LoVo (cell line): ENCODE measurements around the gene NPAS2.

ENCODE experiments used
- DNase-seq: peaks from one replicate; pipeline ENCODE4 v3.0.0-alpha.2; 2016; ENCODE audit warnings: low spot score

The NPAS2 gene

DNA sequence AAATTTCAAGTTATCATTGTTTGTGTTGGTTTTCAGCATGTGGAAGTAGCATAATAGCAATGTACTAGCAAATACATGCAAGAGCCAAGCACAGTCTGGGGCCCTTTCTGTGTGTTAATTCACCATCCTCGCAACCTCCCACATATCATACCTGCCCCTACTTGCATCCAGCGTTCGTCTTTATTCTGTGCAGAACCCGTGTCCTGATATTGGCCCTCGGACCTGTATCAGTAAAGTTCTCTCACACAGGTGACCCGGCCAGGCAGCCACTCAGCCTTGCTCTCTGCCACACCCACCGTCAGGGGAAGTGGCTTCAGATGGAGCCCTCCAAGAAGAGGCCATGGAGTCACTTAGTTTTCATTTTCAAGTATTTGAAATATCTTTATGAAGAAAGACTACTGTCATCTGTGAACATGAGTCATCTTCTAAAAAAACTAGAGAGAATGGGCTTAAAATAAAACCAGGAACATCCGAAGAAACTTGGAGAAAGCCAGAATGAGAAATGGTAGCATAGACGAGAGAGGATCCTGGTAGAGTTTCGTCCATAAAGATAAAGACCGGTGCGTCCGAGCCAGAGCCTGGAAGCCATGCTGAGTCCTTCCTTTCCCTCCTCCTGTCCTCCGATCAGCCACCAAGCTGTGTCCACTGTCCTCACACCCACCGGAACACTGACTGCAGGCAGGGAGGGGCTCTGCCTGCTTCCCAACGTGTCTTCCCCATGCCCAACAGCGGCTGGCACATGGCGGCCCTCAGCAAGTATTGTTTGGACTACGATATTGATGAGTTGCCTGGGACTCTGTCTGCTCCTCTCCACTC lies 124.9 kb downstream of the NPAS2 start:
- DNase-seq = no peak

DNA sequence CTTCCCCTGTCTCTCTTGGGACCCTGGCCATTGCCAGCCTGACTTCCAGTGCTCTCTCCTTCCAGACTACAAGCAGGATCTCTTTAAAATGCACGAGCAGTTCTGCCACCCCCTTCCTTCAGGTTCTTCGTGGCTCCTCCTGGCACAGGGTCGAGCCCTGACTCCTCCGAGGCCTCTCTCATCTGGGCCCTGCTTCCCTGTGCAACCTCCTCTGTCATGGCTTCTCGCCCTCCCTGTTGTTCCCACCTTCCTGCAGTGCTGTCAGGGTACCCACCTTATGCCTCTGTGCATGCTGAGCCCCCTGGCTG lies 125.4 kb downstream of the NPAS2 start:
- no peak for DNase-seq

- no peak for DNase-seq
These were observed 126.1 kb downstream of the NPAS2 start for GRCh38 chr2:100945930-100946607.

DNA sequence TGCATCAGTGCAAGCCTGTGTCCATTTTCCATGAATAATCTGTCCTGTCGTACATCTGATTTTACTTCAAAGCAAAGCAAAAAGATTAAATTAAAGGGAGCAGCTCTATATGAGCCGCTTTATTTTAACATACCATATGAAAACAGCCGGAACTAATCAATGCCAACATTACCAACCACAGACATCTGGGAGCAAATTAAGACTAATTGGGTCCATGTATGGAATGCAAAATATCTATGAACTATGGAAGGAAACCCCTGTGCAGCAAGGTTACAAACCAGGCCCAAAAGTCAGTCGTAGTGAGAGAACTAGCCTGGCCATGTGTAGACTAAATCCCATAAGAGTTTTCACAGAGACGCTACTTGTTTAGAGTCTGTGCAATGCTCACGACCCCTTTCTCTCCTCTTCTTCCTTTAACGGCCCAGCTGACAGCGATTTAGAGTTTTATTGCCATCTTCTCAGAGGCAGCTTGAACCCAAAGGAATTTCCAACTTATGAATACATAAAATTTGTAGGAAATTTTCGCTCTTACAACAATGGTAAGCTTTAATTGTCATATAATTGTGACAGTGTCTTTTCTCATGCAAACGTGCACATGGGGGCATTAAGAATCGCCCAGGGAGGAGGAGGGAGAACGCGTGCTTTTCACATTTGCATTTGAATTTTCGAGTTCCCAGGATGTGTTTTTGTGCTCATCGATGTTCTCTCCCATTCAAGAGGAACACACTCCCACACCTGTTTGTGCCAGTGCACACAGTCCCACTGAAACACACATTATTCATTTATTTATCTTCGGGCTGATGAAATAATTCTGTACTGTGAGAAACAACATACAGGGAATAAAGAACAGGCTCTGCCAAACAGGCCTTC lies 129.2 kb downstream of the NPAS2 start:
- no peak for DNase-seq

GRCh38 chr2:100952512-100952911 lies 132.6 kb downstream of the NPAS2 start:
- no peak for DNase-seq

- no peak for DNase-seq
These were observed 133.6 kb downstream of the NPAS2 start for GRCh38 chr2:100953406-100954043.

DNA sequence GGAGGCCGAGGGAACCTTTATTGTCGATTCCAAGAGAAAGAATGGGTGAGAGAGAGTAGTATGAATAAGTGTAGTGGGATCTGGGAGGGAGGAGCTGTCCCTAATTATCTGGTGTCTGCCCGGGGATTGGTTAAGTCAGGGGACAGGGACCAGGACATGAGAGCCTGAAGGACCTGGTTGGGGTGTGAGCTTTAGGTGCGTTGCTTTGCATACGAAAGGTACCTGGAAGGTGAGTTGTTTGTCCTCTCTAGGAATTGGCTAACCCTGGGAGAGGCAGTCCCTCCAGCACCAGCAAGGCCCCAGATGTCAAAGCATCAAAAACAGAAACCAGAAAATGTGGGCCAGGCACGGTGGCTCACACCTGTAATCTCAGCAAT lies 134.1 kb downstream of the NPAS2 start:
- DNase-seq = no peak

- no peak for DNase-seq
These were observed 135.3 kb downstream of the NPAS2 start for GRCh38 chr2:100955226-100955625.

DNA sequence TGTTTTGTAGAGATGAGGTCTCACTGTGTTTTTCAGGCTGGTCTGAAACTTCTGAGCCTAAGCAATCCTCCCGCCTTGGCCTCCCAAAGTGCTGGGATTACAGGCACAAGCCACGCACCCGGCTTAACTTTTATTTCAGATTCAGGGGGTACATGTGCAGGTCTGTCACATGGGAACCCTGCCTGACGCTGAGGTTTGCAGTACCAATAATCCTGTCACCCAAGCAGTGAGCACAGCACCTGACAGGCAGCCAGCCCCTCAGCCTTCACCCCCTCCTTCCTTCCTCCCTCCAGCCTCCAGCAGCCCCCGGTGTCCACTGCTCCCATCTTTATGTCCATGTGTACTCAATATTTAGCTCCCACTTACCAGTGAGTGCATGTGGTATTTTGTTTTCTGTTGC lies 136.1 kb downstream of the NPAS2 start:
- no peak for DNase-seq

DNA sequence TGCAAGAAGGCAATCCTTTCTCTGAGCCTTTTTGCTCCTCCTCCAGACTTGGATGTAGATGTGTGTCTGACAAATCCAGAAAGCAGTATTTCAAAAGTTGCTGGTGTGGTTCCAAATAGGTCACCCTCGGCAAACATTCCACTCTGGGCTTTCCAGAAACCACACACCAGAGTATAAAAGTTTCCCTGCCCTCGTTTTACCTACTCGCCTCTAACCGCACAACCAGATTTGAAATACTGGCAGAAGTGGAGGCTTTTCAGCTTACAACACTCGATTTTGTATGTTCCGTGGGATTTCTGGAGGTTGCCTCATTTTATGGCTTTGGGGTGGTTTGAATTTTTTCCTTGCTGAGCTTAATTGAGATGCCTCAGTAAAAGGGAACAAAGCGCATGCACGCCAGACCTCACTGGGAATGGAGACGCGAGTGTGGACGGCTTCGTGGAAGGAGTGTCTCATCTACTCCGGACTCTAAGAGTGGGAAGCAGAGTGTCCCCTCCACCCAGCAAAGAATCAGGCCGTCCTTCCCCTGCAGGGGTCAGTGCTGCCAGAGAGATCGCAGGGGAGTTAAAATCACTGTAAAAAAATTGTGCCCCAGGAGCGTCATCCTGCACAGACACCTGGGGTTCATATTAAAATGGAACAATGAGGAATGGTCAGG lies 138.2 kb downstream of the NPAS2 start:
- DNase-seq = peak; percentile 4

DNA sequence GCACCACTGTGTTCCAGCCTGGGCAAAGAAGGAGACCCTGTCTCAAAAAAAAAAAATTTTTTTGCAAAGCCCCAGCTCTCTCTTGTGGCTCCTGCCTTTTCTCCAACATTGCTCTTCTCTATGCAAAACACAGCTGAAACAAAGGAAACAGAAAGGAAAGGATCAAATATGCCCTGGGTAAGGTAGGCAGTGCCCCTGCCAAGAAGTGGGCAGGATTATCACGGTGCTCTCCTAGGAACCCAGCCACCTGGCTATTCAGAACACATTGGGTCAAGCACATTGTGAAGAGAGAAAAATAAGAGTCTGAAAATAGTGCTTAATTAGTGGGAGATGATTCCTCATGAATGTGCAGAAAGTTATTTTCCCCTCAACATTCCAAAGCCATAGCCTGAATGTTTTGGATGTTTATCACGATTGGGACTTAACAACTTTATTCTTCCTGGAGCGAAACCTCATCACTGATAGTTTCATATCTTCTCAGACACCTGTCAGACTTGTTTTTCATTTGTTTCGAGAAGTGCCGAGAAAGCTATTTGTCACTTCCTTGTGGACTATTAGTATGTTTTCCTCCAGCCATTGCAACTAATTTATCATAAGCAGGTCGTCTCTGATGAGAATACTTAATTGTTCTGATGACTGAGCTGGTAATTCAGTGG lies 139.4 kb downstream of the NPAS2 start:
- no peak for DNase-seq

DNA sequence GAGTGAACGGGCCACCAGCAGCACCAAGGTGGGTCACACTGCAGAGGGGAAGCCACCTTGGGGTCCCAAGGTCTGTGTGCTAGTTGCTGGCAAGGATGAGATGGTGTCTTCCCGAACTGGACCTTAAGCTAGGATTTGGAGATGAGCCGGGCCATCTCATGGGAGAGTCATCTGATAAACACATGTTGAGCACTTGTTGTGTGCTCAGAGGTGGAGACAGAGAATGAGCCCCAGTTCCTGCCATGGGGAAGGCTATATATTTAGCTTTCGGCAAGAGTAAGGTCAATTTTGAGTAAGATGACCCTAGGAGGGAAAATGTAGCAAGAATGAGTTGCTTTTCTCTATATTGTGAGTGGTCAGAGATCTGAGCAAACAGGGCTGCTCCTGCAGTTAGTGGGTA lies 140.7 kb downstream of the NPAS2 start:
- DNase-seq = no peak

- no peak for DNase-seq
These were observed 142.6 kb downstream of the NPAS2 start for GRCh38 chr2:100962366-100963025.

- no peak for DNase-seq
These were observed 143.1 kb downstream of the NPAS2 start for GRCh38 chr2:100963026-100963375.

- no peak for DNase-seq
These were observed 144.3 kb downstream of the NPAS2 start for GRCh38 chr2:100964222-100964621.

DNA sequence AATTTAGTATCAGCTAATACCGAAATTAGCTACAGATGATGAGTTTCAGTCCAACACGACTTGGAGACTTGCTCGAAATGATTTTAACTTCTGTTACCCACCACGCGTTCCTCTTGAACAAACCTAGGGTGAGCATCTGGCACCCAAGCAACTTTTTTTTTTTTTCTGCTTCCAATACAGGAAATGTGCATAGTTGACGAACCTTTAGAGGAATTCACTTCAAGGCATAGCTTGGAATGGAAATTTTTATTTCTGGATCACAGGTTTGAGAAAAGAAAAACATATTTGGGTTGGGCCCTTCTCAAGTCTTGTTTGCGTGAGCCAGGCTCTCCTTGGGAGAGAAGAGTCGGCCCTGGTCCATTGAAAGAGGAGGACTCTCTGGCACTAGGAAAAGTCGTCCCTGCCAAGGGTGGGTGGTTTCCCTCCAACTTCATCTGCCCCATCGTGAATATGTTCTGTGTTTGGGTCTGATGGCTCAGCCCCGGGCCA lies 144.8 kb downstream of the NPAS2 start:
- no peak for DNase-seq

GRCh38 chr2:100965596-100965995 lies 145.7 kb downstream of the NPAS2 start:
- DNase-seq = no peak

DNA sequence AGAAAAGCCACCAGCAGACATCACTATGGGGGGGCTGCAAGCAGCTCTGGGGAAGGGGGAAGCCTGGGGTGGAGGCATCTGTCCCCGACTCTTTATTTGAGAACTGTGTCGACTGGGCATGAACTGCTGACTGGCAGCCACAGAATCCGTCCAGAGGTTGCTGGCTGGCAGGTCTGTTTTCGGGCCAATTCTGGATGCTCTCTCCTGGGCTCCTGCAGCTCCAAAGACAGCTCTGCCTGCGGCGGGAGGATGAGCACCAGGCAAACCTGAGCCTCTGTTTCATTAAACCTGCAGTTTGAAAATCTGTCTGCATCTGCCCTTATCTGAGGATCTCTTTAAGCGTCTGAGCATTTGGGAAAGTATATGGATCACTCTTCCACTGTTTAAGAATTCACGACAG lies 147.8 kb downstream of the NPAS2 start:
- DNase-seq = no peak

DNA sequence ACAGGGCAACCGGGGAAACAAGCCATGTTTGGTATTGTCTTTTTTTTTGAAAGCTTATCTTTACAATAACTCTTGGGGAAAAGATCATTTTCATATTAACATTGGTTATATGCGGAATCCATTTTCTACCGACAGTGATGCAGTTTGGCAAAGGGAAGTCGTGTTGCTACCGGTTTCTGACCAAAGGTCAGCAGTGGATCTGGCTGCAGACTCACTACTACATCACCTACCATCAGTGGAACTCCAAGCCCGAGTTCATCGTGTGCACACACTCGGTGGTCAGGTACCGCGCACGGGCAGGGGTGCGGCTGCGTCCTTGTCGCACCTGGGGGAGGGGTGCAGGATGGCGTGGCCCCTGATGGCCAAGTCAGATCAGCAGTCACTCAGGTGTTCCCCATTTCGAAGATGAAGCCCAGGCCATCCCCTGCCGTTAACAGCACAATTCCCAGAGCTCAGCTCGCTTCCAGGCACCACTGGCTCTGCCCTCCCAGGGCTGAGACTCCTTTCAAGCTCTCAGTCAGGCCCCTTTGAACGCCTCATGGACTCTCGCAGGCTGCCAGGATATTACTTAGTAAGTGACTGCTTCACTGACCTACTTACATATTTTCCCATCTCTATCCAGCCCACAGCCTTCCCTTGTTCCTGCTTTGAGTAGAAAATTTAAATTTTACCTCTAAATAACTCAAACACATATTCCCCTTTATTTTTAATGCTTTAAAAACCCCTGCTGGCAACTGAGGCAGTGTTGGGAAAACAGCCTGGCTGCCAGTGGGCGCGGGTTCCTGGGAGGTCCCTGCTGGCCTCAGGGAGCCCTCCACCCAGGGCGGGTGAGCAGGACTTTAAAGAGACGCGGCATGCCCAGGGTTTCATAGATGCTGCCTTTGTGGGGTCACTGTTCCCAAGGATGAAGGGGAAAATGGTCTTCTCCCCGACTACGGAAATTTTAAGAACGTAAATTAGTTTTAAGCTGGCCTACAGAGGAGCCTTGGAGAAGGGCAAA lies 148.5 kb downstream of the NPAS2 start:
- DNase-seq = no peak

DNA sequence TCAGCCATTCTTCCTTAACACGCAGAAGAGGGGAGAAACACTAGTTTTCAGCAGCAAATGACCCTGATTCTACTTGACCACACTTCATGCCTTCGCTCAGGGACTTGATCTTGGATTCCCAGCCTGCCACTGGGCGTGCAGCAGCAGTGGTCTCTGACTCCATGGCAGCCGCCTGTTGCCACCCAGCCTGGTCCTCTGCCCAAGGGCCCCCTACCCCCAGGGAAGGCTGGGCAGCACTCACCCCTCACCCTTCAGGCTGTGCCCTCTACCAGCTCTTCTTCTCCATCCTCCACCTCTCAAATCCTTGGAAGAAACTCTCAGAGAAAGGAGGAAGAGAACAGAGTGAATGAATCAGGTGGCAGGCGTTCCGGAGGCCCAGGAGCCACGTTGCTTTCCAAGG lies 150.1 kb downstream of the NPAS2 start:
- DNase-seq = no peak
